GM10266 (cell line): ENCODE measurements around the gene B3GNT7.

Experiments used
- DNase-seq: peaks from one replicate; pipeline ENCODE4 v3.0.0; 2012; ENCODE audit errors: extremely low spot score
- CTCF ChIP-seq: IDR thresholded peaks from 2 replicates; pipeline ENCODE4 v1.5.1; 2012; ENCODE audit warnings: mild to moderate bottlenecking, low read depth; ENCODE audit not compliant: control insufficient read depth, insufficient read depth; ENCODE audit errors: missing control alignments

The B3GNT7 gene

GRCh38 chr2:231367178-231367577 lies 28.3 kb upstream of the B3GNT7 start:
- no peak for TF ChIP-seq CTCF
- no peak for DNase-seq

DNA sequence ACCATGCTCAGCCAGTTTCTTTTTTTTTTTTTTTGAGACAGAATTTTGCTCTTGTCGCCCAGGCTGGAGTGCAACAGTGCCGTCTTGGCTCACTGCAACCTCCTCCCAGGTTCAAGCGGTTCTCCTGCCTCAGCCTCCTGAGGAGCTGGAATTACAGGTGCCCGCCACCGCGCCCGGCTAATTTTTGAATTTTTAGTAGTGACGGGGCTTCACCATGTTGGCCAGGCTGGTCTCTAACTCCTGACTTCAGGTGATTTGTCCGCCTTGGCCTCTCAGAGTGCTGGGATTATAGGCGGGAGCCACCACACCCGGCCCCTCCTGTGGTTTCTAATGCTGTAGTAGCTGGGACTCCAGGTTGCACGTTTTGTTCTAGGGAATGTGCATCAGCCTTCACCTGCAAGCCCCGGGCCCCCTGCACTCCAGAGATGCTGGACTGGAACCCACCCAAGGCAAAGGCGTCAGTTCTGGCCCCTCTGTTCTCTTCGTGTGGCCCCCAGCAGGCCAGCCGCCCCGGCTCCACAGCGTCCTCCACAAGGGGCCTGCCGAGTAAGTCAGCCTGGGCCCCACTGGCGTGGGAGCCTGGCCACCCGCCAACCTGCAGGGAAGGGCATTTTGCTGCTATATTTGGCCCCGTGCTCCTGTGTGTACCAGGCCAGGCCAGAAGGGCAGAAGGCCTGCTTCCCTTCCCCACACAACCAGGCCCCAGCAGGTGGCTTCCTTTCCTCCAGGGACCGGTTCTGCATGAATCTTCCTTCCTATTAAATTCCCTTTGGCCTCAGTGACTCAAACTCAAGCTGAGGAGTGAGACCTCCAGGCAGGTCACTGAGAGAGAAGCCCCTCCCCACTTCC lies 25.7 kb upstream of the B3GNT7 start:
- TF ChIP-seq CTCF = no peak
- DNase-seq = no peak

DNA sequence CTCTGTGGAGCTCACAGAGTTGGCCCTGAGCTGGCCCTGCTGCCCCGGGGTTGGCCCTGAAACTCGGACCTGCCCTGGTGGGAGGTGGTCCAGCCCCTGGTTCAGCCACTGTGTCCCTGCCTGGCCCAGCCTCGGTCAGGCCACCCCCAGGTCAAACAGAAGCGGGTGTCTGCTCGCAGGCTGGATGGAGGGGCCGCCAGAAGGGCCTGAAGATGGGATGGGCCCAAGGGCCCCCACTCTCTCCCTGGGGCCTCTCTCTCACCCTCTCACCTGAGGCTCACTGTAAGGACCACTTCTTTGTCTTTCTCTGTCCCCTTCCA lies 25.1 kb upstream of the B3GNT7 start:
- no peak for TF ChIP-seq CTCF

DNA sequence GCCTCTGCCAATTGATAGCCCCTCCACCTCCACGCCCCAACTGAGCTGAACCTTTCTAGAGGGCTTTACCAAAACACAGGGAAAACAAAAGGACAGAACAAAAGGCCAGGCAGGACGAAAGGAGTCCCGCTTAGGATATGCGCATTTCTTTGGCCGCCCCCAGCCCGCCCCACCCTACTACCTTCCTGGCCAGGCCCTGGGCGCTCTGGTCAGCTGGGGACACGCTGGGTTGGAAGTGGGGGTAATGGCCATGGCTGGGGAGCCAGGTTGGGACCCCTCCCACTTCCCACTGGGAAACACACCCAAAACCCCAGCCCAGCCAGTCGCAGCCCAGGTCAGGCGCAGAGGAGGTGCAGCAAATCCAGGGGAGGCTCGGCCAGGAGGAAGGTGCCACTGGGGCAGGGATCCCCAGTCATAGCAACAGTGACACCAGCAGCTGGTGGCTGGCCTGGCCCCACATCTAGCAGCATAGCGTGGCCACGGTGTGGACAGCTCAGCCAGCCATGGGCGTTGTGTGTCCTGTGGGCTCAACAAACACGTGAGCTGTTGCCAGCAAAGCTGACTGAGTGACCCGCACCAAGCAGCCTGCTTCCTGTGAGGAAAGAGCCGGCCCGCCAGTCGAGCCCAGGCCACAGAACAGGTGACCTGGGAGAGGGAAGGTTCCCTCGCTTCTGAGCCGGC lies 24.6 kb upstream of the B3GNT7 start:
- no peak for DNase-seq
- no peak for TF ChIP-seq CTCF

More for the DNA sequence above, 25.1 kb upstream of the B3GNT7 start:
- DNase-seq = no peak

DNA sequence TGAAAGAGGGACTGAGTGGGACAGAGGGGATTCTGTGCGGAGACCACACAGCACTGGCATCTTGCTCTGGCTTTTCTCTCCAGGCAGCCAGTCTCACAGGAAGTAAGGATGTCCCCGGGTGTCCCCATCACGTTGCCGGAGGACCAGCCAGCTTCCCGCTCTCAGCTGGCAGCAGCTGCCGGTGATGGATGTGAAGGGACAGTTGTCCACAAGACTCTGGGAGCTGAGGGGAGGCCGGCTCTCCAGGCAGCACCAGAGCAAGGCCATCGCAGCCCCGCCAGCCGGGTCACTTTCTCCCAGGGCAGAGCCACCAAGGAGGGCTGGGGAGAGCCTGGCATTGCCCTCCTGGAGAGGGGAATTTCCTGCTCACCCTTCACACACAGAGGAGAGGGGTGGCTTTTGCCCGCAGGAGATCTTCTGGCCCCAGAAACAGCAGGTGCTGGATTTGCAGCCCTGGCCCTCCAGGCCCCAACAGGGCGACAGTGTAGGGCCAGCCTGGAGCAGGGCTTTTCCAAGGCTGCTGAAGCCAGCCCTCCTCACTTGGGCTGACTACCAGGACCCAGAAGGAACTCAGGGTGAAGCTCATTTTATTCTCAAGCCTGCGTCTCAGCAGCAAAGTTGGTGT lies 24.0 kb upstream of the B3GNT7 start:
- no peak for DNase-seq
- no peak for TF ChIP-seq CTCF

DNA sequence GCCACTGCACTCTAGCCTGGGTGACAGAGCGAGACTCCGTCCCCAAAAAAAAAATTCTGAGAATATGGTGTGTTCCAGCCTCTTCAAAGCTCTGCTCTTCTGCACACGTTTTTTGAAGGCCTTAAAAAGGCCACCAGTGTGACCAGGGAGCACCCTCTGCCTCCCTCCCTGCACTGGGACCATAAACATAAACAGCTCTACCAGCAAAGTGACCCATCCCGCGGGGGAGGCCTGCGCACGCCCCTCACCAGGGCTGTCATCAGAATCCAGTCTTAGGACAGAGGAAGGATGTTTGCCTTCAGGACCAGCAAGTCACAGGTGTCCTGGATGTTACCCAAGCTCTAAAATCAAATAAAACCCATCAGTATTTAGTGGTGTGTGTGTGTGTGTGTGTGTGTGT lies 23.2 kb upstream of the B3GNT7 start:
- TF ChIP-seq CTCF = no peak
- DNase-seq = no peak

DNA sequence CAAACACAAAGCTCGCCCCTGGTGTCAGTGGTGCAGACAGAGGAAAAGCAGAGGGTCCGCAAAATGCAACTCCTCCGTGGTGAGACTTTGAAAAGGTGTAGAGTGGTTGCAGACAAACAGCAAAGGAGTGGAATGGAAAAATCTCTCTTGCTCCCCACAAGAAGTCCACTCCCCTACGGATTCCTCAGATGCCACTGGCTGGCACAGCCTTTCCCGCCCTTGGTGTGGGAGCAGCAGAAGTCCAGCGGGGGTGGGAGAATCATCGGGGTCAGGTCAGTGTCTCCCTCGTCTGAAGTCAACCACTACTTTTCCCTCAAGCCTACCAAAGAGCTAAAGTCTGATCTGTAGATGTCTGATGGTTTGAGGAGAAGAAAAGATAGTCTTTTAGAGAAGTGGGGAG lies 22.3 kb upstream of the B3GNT7 start:
- no peak for TF ChIP-seq CTCF
- no peak for DNase-seq
